ENCODE data around the gene KLHL29. TPM values are rescaled to one million over a fixed set of nuclear protein-coding genes. Genes with fewer than 3 reads are reported as not detected.

The KLHL29 gene
- total RNA-seq, 1 experiment from 2014 or later = 16.7 TPM

DNA sequence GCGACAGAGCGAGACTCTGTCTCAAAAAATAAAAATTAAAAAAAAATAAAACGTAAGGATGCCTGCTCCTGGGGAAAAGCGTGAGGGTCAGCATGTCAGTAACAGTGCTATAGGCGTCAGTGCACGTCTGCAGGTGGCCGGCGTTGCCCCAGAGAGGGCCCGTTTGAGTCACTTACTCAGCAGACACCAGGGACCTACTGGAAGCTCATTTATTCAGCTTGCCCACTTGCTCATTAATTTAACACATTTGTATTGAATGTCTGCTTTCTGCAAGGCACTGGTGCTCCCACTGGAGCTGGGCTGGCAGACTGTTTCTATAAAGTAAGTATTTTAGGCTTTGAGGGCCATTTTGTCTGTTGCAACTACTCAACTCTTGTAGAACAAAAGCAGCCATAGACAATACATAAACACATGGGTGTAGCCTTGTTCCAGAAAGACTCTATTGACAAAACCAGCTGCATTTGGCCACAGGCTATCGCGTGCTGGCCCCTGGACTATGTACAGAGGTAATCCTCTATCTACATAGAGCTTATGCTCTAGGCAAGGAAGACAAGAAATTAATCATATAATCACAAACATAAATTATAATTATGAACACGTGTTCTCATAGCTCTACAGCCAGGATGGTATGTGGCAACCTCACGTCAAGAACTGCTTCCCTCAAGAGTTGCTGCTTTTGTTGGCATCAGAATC is 73.2 kb downstream of the KLHL29 start (continued):
- TF ChIP-seq, protein P1, sequence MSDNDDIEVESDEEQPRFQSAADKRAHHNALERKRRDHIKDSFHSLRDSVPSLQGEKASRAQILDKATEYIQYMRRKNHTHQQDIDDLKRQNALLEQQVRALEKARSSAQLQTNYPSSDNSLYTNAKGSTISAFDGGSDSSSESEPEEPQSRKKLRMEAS (IDR thresholded peaks at IDR 0.05) = no peak
- TF ChIP-seq, protein P2, sequence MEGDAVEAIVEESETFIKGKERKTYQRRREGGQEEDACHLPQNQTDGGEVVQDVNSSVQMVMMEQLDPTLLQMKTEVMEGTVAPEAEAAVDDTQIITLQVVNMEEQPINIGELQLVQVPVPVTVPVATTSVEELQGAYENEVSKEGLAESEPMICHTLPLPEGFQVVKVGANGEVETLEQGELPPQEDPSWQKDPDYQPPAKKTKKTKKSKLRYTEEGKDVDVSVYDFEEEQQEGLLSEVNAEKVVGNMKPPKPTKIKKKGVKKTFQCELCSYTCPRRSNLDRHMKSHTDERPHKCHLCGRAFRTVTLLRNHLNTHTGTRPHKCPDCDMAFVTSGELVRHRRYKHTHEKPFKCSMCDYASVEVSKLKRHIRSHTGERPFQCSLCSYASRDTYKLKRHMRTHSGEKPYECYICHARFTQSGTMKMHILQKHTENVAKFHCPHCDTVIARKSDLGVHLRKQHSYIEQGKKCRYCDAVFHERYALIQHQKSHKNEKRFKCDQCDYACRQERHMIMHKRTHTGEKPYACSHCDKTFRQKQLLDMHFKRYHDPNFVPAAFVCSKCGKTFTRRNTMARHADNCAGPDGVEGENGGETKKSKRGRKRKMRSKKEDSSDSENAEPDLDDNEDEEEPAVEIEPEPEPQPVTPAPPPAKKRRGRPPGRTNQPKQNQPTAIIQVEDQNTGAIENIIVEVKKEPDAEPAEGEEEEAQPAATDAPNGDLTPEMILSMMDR (IDR thresholded peaks at IDR 0.05 in 2 of 3, conservative IDR thresholded peaks at IDR 0.05 in 1 of 3; ENCODE audit: borderline replicate concordance in 1 of 3, insufficient read depth in 1 of 3, low read depth in 2 of 3, low read length in 2 of 3) = no peak
- no peak for TF ChIP-seq POLR2A (IDR thresholded peaks at IDR 0.05; ENCODE audit: borderline replicate concordance, extremely low read depth, insufficient read depth, insufficient read length)
- no peak for TF ChIP-seq SIN3A (IDR thresholded peaks at IDR 0.05; ENCODE audit: low read depth)
- TF ChIP-seq CBX3 (IDR thresholded peaks at IDR 0.05; ENCODE audit: low read depth) = no peak

DNA sequence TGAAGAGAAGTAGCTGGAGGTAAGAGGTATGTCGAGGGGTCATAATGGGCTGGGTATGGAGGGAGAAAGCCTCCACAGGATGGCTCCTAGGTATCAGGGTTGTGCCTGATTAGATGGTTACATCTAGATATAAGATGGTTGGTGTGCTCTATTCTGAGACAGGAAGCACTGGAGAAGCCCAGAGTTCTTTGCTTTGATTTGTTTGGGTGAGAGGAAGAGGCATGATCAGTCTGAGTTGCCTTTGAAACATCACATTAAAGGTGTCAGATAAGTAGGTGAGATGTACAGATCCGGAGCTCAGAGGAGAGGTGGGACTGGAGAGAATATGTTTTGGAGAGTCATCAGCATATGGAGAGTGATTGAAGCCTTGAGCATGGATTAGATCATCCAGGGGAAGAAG is 74.1 kb downstream of the KLHL29 start:
- no peak overlapping the region for H3K9ac ChIP-seq (ENCODE audit: low read length)
- 0 out of 2 replicates have a peak, but pooled peaks cover 5% of the 10 kb centered on the region for H4K20me1 ChIP-seq (ENCODE audit: insufficient read depth)
- H2AFZ ChIP-seq (ENCODE audit: low read depth, low read length, poor library complexity, severe bottlenecking) = no peak overlapping the region
- TF ChIP-seq EZH2 (IDR thresholded peaks at IDR 0.05) = no peak
- TF ChIP-seq, protein P3, sequence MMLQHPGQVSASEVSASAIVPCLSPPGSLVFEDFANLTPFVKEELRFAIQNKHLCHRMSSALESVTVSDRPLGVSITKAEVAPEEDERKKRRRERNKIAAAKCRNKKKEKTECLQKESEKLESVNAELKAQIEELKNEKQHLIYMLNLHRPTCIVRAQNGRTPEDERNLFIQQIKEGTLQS (IDR thresholded peaks at IDR 0.05) = no peak
- TF ChIP-seq CEBPB (IDR thresholded peaks at IDR 0.05; ENCODE audit: low read depth) = no peak
- TF ChIP-seq FOSL1 (IDR thresholded peaks at IDR 0.05; ENCODE audit: low read depth) = no peak
- TF ChIP-seq ZNF274 (IDR thresholded peaks at IDR 0.05; ENCODE audit: low read depth, low read length) = no peak
- TF ChIP-seq, protein P1 (IDR thresholded peaks at IDR 0.05) = no peak
- TF ChIP-seq SRF (IDR thresholded peaks at IDR 0.05; ENCODE audit: low read depth) = no peak
- TF ChIP-seq CBX3 (IDR thresholded peaks at IDR 0.05; ENCODE audit: low read depth) = no peak
- TF ChIP-seq, protein P4, sequence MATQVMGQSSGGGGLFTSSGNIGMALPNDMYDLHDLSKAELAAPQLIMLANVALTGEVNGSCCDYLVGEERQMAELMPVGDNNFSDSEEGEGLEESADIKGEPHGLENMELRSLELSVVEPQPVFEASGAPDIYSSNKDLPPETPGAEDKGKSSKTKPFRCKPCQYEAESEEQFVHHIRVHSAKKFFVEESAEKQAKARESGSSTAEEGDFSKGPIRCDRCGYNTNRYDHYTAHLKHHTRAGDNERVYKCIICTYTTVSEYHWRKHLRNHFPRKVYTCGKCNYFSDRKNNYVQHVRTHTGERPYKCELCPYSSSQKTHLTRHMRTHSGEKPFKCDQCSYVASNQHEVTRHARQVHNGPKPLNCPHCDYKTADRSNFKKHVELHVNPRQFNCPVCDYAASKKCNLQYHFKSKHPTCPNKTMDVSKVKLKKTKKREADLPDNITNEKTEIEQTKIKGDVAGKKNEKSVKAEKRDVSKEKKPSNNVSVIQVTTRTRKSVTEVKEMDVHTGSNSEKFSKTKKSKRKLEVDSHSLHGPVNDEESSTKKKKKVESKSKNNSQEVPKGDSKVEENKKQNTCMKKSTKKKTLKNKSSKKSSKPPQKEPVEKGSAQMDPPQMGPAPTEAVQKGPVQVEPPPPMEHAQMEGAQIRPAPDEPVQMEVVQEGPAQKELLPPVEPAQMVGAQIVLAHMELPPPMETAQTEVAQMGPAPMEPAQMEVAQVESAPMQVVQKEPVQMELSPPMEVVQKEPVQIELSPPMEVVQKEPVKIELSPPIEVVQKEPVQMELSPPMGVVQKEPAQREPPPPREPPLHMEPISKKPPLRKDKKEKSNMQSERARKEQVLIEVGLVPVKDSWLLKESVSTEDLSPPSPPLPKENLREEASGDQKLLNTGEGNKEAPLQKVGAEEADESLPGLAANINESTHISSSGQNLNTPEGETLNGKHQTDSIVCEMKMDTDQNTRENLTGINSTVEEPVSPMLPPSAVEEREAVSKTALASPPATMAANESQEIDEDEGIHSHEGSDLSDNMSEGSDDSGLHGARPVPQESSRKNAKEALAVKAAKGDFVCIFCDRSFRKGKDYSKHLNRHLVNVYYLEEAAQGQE (IDR thresholded peaks at IDR 0.05; ENCODE audit: low read depth) = no peak
- TF ChIP-seq SP1 (IDR thresholded peaks at IDR 0.05; ENCODE audit: low read depth) = no peak
- no peak for TF ChIP-seq POLR2A (IDR thresholded peaks at IDR 0.05; ENCODE audit: borderline replicate concordance, extremely low read depth, insufficient read depth, insufficient read length)
- no peak overlapping the region for H3K4me3 ChIP-seq (replicated peaks in 1 of 2; ENCODE audit: low read depth in 1 of 2, low read length in 2 of 2)
- no peaks in the 10 kb centered on the region for H3K27me3 ChIP-seq (ENCODE audit: insufficient read depth, low read length)
- no peak overlapping the region for H3K27ac ChIP-seq (ENCODE audit: low read depth, low read length)
- no peaks in the 10 kb centered on the region for H3K36me3 ChIP-seq (ENCODE audit: control insufficient read depth in 1 of 2, insufficient read depth in 2 of 2, low read length in 2 of 2)
- intact Hi-C loops (cut with micrococcal nuclease) = no loop called here
- ChIA-PET CTCF (no interaction called here), RAD21 (ENCODE audit: low non-redundant PET in 1 of 2, low total read pairs in 2 of 2, uncharacterized antibody in 2 of 2, unreplicated experiment in 2 of 2) (no interaction called here), POLR2A (no interaction called here)
- H3K79me2 ChIP-seq (ENCODE audit: insufficient read depth, low read length) = 0 out of 2 replicates have a peak, but pooled peaks cover 7% of the 10 kb centered on the region
- no peaks in the 10 kb centered on the region for H3K9me2 ChIP-seq (ENCODE audit: insufficient read depth)
- DNase-seq (ENCODE audit: low read depth, low spot score) = no peak
- no peak overlapping the region for H3K4me2 ChIP-seq (ENCODE audit: low read length)
- ATAC-seq = no peak
- H3K4me1 ChIP-seq (ENCODE audit: control insufficient read depth in 1 of 2, insufficient read depth in 2 of 2, low read length in 2 of 2) = peaks cover 2 to 9% of the 10 kb centered on the region in 2 experiments; a peak in 1 of 4 replicates
- H3K9me3 ChIP-seq (ENCODE audit: control insufficient read depth in 1 of 2, insufficient read depth in 1 of 2, low read depth in 1 of 2, low read length in 2 of 2) = no peaks in the 10 kb centered on the region
- no TSS peak for BruUV-seq (replicated peaks)
